SK-N-SH (cell line): ENCODE measurements around the gene TIGD3.

Experiments used
- EP300 ChIP-seq, 2 experiments: IDR thresholded peaks; 2 replicates each; pipeline versions ENCODE4 v1.4.0 to v1.6.1; 2012; ENCODE audit warnings: borderline replicate concordance in 1 of 2, low read depth in 1 of 2, low read length in 1 of 2
- EZH2phosphoT487 ChIP-seq: fragments of 200-600 bp; sonication (generic); IDR thresholded peaks from 2 replicates; pipeline ENCODE4 v1.6.1; 2017; ENCODE audit warnings: low read depth, mixed run types, mild to moderate bottlenecking, antibody characterized with exemption, moderate library complexity, borderline replicate concordance
- GATA2 ChIP-seq: sonication (generic); formaldehyde crosslinking; IDR thresholded peaks from 2 replicates; pipeline ENCODE4 v1.5.0; 2020; ENCODE audit warnings: mild to moderate bottlenecking, missing genetic modification reagents
- RCOR1 ChIP-seq: fragments of 150-350 bp; IDR thresholded peaks from 2 replicates; pipeline ENCODE4 v1.6.1; 2017; ENCODE audit warnings: antibody characterized with exemption, low read length
- RFX5 ChIP-seq: IDR thresholded peaks from 2 replicates; pipeline ENCODE4 v1.6.1; 2012; ENCODE audit warnings: mild to moderate bottlenecking, improper control_type of control experiment, low read length
- SMC3 ChIP-seq: IDR thresholded peaks from 2 replicates; pipeline ENCODE4 v1.6.1; 2012; ENCODE audit warnings: low read depth, low read length, improper control_type of control experiment
- TAF1 ChIP-seq: IDR thresholded peaks from 2 replicates; pipeline ENCODE4 v1.6.1; 2012; ENCODE audit warnings: low read depth, mild to moderate bottlenecking, low read length, moderate library complexity, borderline replicate concordance
- YY1 ChIP-seq: IDR thresholded peaks from 2 replicates; pipeline ENCODE4 v1.4.0; 2012; ENCODE audit warnings: low read depth, mild to moderate bottlenecking
- TF ChIP-seq, protein P1 (sequence below): fragments of 150-350 bp; IDR thresholded peaks from 2 replicates; pipeline ENCODE4 v1.6.1; 2017; ENCODE audit warnings: antibody characterized with exemption, low read length, low read depth, borderline replicate concordance
- TF ChIP-seq, protein P2 (sequence below): IDR thresholded peaks from 2 replicates; pipeline ENCODE4 v1.6.1; 2012; ENCODE audit warnings: mild to moderate bottlenecking, low read depth, low read length, moderate library complexity
- TF ChIP-seq, protein P3 (sequence below): fragments of 200-600 bp; sonication (generic); IDR thresholded peaks from 2 replicates; pipeline ENCODE4 v1.6.1; 2017; ENCODE audit warnings: antibody characterized with exemption, mild to moderate bottlenecking, moderate library complexity

DNA sequence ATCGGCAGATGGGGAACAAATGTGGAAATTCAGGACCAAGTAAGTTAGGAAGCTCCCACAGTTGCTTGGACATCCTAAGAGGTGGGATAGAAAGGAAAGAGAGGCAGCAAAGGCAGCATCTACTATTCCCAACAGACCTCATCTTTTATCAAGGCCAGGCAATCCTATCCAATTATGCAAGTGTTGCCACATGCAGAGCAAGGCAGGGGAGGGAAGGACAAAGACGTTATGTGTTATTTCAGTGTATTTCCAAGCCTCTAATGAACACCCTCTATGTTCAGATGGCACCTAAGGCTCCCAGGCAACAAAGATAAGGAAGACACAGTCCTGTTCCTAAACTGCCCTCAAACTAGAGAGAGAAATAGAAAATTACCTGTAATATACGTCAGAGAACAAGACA, 9.2 kb downstream of the TIGD3 start:
- TF ChIP-seq TAF1 = no peak
- TF ChIP-seq GATA2 (CRISPR knock-in tag) = no peak
- no peak for TF ChIP-seq EP300 (IDR thresholded peaks at IDR 0.05; ENCODE audit: borderline replicate concordance in 1 of 2, low read depth in 1 of 2, low read length in 1 of 2)
- TF ChIP-seq, protein P1, sequence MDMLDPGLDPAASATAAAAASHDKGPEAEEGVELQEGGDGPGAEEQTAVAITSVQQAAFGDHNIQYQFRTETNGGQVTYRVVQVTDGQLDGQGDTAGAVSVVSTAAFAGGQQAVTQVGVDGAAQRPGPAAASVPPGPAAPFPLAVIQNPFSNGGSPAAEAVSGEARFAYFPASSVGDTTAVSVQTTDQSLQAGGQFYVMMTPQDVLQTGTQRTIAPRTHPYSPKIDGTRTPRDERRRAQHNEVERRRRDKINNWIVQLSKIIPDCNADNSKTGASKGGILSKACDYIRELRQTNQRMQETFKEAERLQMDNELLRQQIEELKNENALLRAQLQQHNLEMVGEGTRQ = no peak
- TF ChIP-seq, protein P2, sequence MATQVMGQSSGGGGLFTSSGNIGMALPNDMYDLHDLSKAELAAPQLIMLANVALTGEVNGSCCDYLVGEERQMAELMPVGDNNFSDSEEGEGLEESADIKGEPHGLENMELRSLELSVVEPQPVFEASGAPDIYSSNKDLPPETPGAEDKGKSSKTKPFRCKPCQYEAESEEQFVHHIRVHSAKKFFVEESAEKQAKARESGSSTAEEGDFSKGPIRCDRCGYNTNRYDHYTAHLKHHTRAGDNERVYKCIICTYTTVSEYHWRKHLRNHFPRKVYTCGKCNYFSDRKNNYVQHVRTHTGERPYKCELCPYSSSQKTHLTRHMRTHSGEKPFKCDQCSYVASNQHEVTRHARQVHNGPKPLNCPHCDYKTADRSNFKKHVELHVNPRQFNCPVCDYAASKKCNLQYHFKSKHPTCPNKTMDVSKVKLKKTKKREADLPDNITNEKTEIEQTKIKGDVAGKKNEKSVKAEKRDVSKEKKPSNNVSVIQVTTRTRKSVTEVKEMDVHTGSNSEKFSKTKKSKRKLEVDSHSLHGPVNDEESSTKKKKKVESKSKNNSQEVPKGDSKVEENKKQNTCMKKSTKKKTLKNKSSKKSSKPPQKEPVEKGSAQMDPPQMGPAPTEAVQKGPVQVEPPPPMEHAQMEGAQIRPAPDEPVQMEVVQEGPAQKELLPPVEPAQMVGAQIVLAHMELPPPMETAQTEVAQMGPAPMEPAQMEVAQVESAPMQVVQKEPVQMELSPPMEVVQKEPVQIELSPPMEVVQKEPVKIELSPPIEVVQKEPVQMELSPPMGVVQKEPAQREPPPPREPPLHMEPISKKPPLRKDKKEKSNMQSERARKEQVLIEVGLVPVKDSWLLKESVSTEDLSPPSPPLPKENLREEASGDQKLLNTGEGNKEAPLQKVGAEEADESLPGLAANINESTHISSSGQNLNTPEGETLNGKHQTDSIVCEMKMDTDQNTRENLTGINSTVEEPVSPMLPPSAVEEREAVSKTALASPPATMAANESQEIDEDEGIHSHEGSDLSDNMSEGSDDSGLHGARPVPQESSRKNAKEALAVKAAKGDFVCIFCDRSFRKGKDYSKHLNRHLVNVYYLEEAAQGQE = no peak
- TF ChIP-seq, protein P3, sequence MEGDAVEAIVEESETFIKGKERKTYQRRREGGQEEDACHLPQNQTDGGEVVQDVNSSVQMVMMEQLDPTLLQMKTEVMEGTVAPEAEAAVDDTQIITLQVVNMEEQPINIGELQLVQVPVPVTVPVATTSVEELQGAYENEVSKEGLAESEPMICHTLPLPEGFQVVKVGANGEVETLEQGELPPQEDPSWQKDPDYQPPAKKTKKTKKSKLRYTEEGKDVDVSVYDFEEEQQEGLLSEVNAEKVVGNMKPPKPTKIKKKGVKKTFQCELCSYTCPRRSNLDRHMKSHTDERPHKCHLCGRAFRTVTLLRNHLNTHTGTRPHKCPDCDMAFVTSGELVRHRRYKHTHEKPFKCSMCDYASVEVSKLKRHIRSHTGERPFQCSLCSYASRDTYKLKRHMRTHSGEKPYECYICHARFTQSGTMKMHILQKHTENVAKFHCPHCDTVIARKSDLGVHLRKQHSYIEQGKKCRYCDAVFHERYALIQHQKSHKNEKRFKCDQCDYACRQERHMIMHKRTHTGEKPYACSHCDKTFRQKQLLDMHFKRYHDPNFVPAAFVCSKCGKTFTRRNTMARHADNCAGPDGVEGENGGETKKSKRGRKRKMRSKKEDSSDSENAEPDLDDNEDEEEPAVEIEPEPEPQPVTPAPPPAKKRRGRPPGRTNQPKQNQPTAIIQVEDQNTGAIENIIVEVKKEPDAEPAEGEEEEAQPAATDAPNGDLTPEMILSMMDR = no peak
- no peak for TF ChIP-seq RFX5
- no peak for TF ChIP-seq YY1
- no peak for TF ChIP-seq EZH2phosphoT487
- no peak for TF ChIP-seq RCOR1
- TF ChIP-seq SMC3 = no peak
